GM19463 (cell line): ENCODE measurements around the gene PCNA.

ENCODE experiments used
- ATAC-seq: cut with Tn5 transposase; IDR thresholded peaks from one replicate; pipeline ENCODE4 v1.9.1; 2021; ENCODE audit warnings: mild to moderate bottlenecking, moderate library complexity; ENCODE audit not compliant: unreplicated experiment

Gene PCNA

GRCh38 chr20:5143851-5144250, 24.1 kb upstream of the PCNA start:
- no peak for ATAC-seq

- no peak for ATAC-seq
These were observed 21.9 kb upstream of the PCNA start for GRCh38 chr20:5141615-5142014.

GRCh38 chr20:5140195-5140594, 20.4 kb upstream of the PCNA start:
- ATAC-seq, result no peak

DNA sequence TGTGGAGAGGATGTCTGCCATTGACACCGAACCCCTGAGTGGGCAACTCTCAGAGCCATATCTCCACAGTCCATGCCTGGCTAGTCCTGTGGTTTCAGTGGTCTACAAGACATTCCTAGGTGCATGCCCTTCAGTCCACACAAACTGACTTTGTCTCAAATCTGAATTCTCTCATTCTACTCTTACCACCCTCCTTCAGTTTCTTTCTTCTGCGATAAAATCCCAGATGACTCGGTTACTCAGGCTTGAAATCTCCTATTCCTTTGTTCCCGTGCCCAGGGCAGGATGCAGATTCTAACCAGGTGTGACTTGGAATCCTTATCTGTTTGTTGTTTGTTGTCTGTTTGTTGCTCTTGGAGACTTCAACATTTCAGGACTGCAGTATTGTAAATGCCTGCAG, 16.3 kb upstream of the PCNA start:
- ATAC-seq, result no peak

GRCh38 chr20:5135363-5136012, 15.7 kb upstream of the PCNA start:
- ATAC-seq, result no peak

GRCh38 chr20:5133998-5134397, 14.2 kb upstream of the PCNA start:
- no peak for ATAC-seq

DNA sequence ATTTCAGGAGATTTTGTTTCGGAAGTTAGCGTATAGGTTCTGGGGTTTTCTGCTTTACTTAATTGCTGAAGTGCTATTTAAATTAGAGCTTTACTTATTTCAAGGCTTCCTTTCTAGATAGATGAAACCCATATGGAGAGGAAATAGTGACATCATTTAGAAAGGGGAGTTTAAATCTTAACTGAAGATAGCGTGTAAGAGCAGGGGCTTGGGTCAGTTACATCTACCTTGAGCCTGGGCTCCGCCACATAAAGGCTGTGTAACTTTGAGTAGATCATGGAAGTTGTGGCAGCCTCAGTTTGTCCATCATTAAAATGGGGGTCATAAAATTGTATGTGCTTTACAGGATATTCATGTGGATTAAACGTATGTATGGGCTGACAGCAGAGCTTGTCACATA, 11.7 kb upstream of the PCNA start:
- ATAC-seq, result no peak

DNA sequence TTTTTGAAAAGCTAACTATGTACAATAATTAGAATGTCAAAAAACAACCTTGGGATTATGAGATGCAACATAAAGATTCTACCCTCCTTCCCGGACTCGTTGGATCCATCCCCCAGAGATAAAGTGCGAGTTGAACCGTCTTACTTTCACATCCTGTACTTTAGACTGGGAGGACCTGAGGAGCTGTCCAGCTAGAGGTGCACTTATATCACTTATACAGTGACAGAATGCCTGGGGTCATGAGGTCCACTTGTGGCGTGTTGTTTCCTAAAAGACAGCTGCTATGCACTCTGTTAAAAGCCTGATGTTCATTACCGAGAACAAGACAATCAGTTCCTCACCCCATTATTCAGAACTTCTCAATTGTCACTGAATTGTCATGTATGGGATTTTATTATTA, 9.1 kb upstream of the PCNA start:
- ATAC-seq, result no peak

- no peak for ATAC-seq
These were observed 8.2 kb upstream of the PCNA start for GRCh38 chr20:5127859-5128424.

- ATAC-seq, result peak; percentile 23
These were observed 7.6 kb upstream of the PCNA start for GRCh38 chr20:5127204-5127858.

DNA sequence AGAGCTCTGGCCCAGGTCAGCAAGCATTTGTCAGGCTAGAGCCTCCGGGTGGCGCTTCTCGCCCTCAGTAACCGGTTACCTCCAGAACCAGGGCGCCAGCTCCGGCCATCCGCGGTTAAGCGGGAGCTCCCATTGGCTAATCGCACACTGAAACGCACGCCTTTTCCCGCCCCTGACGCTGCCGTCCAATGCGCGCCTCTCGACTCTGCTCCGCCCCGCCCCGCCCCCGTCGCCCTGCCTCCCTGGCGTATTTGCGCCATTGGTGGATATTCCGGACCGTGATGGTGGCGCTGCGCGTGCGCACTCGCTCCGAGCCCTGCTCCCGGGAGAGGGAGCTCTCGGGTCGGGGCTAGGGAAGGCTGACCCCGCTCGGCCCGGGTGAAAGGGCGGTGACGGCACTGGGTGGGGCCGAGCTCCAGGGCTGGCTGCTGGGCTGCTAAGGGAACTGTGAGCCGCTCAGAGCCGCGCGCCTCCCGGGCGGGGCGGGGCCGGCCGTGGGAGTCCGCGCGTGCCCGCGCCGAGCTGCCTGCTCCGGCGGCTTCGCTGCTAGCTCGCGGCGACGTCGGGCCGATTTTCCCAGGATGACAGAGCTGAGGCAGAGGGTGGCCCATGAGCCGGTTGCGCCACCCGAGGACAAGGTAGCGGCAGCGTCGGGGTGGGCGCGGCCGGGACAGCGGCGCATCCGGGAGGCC, 6.9 kb upstream of the PCNA start, which contains the start of gene CDS2:
TSS of gene CDS2 (plus strand) at position 497 of the 692 bp plus-strand sequence. CDS start at position 582, 85 bp downstream.
- peak; percentile 88 for ATAC-seq

- ATAC-seq, result no peak
These were observed 3.1 kb upstream of the PCNA start for GRCh38 chr20:5122873-5123260.

DNA sequence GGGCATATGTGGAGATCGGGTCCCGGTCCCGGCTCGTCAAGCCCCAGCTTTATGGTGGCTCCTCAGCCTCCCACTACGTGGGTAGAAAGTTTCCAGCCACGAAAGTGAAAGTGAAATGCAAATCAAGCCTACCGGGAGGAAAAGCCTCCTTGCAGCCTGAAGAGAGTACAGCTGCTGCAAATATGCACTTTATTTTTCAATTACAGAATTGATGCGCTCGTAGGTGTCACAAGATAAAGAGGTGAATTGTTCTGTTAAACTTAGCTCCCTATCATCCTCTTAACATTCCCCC, 373 bp upstream of the PCNA start:
- no peak for ATAC-seq

GRCh38 chr20:5119143-5119434, 669 bp downstream of the PCNA start:
- no peak for ATAC-seq

GRCh38 chr20:5118220-5119142, 1.3 kb downstream of the PCNA start:
- no peak for ATAC-seq

DNA sequence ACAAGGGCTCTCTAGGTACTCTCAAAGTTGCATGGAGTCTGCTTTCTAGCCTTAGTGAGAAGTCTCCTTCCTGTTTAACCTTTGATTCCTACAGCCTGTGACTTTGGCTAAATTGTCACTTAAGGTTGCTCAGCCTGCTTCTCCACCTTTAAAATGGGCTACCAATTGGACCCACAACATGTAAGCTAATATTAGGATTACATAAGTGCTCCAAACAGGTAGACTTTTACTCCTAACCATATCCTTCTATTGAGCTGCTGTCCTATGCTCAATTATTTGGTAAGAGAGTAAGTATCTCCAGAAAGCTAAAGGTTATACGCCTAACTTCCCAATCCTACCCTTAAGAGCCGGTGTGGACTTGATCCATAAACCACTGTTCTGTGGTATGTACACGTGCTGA, 2.9 kb downstream of the PCNA start:
- ATAC-seq, result no peak

DNA sequence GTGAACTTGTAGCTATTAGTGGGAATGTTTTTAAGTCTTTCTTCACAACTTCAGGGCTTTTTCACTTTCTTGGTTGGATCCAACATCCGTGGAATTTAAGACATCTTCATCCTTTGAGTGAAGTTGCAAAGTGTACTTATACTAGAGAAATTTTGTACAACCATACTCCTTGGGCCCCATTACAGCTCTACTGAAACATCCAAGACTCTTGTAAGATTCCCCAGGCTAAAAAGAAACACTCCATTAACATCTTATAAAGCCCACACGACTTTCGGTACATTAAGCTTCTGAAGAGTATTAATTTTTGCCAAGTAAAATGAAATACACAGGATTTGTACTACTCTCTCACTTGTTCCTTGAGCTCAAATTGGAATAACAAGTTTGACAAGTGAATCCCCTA, 5.4 kb downstream of the PCNA start:
- no peak for ATAC-seq

GRCh38 chr20:5113615-5113986, 6.2 kb downstream of the PCNA start:
- no peak for ATAC-seq

- no peak for ATAC-seq
These were observed 10.5 kb downstream of the PCNA start for GRCh38 chr20:5109276-5109675.

GRCh38 chr20:5104479-5104878, 15.3 kb downstream of the PCNA start:
- ATAC-seq, result no peak

GRCh38 chr20:5100684-5101347, 18.9 kb downstream of the PCNA start:
- ATAC-seq, result no peak
